HuH-7.5 (cell line): Measurements from ENCODE around the gene BRD4.

Source experiments
- DNase-seq: peaks from one replicate; pipeline ENCODE4 v3.0.0; 2011; ENCODE audit warnings: low spot score

The BRD4 gene

GRCh38 chr19:15289673-15290072 lies 42.7 kb downstream of the BRD4 start:
- no peak for DNase-seq

- DNase-seq: no peak
These were observed 44.0 kb downstream of the BRD4 start for GRCh38 chr19:15288146-15288963.

- no peak for DNase-seq
These were observed 44.8 kb downstream of the BRD4 start for GRCh38 chr19:15287496-15287895.

GRCh38 chr19:15286688-15287365 lies 45.5 kb downstream of the BRD4 start:
- DNase-seq: no peak

GRCh38 chr19:15285896-15286591 lies 46.3 kb downstream of the BRD4 start:
- no peak for DNase-seq

- DNase-seq: no peak
These were observed 47.4 kb downstream of the BRD4 start for GRCh38 chr19:15284896-15285295.

- DNase-seq: no peak
These were observed 48.2 kb downstream of the BRD4 start for GRCh38 chr19:15284091-15284490.

- DNase-seq: no peak
These were observed 49.0 kb downstream of the BRD4 start for GRCh38 chr19:15283141-15283883.

GRCh38 chr19:15282311-15282705 lies 50.0 kb downstream of the BRD4 start:
- DNase-seq: no peak

- DNase-seq: no peak
These were observed 51.2 kb downstream of the BRD4 start for GRCh38 chr19:15280915-15281683.

- DNase-seq: no peak
These were observed 52.2 kb downstream of the BRD4 start for GRCh38 chr19:15280048-15280725.

GRCh38 chr19:15279326-15279904 lies 52.9 kb downstream of the BRD4 start:
- no peak for DNase-seq

- DNase-seq: no peak
These were observed 55.6 kb downstream of the BRD4 start for GRCh38 chr19:15276620-15277215.

GRCh38 chr19:15274477-15274876 lies 57.9 kb downstream of the BRD4 start:
- no peak for DNase-seq

- DNase-seq: no peak
These were observed 62.5 kb downstream of the BRD4 start for GRCh38 chr19:15269806-15270205.

GRCh38 chr19:15268928-15269253 lies 63.4 kb downstream of the BRD4 start:
- no peak for DNase-seq

GRCh38 chr19:15268192-15268927 lies 64.0 kb downstream of the BRD4 start:
- no peak for DNase-seq

GRCh38 chr19:15266683-15267082 lies 65.7 kb downstream of the BRD4 start:
- no peak for DNase-seq

GRCh38 chr19:15265850-15266248 lies 66.5 kb downstream of the BRD4 start:
- DNase-seq: no peak
